DMS79 treated with DMSO at 0.1 percent for 48 hours (cell line): ENCODE results near the gene ABHD17B.
"Not testable (repeated sequence)": the region's sequence is repeated elsewhere in the genome, so short reads cannot be mapped to it uniquely, and the experiment has no call there.

Experiments used
- DNase-seq: peaks from one replicate; lab custom pipeline; 2025; lab: John Stamatoyannopoulos, UW

The ABHD17B gene

DNA sequence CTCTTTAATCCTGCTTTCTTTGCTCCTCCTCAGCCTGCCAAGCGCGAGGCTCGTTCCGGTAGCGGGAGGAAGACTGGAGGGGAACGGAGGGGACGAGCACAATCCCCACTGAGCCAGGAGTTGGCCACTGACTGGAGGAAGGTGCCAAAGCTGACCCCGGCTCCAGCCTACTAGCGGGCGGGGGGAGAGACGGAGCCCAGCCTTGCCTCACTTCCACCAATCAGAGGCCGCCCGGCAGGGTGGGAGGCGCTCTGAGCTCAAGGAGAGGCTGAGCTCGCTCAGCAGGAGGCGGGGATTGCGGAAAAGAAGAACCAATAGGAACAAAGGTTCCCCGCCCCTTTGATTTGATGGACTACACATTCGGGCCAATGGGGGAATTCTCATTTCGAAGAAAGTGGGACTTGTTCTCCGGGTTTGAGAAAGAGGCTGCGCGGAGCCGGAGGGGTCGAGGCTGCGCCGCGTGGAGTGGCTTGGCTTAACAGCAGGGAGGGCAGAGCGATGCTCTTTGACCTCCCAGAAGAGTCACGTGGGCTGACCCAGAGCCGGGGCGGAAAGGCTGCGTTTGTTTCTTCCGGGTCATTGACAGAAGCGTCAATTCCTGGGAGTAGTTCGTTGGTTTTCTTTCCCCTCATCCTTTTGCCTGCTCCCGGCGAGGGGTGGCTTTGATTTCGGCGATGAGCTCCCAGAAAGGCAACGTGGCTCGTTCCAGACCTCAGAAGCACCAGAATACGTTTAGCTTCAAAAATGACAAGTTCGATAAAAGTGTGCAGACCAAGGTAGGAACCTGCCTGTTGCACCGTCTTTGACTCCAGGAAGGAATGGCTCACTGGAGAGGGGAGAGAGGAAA is at the start of gene ABHD17B, which contains the start of gene C9orf85:
ABHD17B (minus strand) TSS at position 133 of the 847 bp plus-strand sequence. CDS start 36,113 bp downstream, outside the sequence.
C9orf85 (plus strand) TSS at position 579 of the 847 bp plus-strand sequence; CDS start at position 675, 96 bp downstream.
- peak; percentile 89 for DNase-seq

DNA sequence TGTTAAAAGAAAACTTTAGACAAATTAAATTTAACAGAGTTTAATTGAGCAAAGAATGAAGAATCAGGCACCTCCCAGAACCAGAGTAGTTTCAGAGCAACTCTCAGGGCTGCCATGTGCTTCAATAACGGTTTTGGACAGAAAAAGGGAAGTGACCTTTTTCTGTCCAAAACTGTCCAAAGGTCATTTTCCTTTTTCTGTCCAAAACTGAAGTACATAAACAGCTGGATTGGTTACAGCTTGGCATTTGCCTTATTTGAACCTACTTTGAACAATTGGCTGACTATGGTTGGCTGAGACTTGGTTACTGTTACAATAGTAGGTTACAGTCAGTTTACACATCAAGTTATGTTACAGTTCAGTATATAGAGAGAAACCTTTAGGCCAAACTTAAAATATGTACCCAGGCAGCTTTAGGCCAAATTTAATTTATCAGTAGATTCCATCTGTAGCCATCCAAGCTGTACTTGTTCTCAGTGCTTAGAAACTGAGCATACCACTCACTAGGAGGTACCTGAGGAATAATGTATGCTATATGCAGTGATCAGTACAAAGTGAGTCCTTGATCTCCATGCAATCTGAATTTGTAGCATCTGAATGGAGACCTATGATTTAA is 44.4 kb upstream of the ABHD17B start:
- no peak for DNase-seq

DNA sequence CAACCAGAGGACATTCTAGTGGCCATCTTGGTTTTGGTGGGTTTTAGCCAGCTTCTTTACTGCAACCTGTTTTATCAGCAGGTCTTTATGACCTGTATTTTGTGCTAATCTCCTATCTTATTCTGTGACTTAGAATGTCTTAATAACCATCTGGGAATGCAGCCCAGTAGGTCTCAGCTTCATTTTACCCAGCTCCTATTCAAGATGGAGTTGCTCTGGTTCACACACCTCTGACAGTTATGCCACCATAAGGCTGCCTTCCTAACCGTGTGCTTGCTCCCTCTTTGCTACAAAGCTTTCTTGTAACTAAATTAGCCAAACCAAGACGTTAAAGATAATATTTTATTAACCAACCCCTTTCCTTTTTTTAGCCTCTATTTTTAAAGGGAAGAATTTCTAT is 43.7 kb upstream of the ABHD17B start:
- DNase-seq, result not testable (repeated sequence)

DNA sequence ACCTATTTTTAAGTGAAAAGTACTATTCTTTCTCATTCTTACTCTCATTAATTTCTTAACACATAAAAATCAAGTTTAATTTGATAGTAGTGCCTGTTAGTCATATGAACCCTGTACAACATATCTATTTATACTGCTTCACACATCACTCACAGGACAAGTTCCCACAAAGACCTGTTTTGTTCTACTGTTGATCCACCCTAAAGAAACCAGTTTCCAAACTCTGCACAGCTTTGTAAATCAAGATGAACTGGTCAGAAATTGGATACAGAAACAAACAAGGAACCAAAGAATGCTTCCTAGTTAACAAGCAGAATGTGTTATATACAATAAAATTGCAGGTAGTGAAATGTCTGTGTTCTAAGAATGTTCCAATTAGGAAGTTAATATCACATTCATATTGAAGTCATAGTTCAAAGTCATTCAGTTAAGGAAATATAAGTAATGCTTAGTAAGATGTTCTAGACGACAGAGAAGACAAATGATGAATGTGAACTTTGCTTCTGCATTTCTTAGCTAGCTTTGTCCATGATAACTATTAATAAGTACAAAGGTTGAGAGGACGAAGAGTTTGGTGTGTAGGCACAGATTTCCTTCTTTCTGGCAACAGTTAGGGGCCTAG is 33.9 kb upstream of the ABHD17B start:
- DNase-seq, result no peak

DNA sequence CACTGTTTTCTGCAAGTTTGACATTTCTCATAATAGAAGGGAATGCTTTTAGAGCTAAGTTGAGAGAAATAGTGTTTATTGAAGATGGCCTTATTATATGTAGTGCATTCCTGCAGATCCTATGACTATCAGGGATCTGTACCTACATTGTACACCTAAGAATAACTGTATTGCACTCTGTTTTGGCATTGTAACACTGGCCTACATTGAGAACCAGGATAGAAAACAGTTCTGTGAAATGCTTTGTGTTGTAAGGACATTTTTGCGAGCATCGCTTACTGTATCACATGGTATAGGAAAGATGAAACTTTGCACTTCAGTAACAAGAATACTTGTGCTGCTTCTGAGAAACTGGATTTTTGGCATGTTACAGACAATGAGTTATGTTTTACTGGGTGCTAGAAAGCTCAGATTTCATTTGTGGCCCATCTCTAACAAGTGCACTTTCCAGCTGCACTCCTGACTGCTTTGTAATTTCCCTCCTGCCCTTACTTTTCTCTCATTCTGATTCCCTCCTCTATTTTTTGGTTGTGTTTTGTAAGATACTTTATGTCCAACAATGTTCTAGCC is 31.1 kb upstream of the ABHD17B start:
- DNase-seq, result no peak

DNA sequence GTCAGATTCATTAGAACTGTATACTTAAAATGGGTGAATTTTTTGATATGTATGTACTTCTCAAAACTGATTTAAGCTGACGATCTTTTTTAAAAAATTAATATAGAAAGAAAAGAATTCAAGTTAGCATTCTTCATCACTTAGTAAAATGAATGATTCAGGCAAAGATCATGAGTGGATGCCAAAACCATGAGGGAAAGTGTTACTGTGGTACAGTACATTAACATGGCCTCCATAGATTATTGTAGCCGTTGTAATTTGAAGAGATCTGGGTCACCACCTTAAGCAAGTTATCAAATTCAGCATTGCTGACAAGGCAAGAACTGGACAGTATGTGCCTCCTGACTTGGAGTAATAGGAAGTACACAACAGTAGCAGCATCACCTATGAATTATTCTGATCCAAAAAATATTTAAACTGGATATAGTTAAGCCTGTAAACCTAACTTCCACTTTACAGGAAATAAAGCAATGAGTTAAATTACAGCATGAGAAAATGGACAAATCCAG is 30.1 kb upstream of the ABHD17B start:
- DNase-seq, result no peak

DNA sequence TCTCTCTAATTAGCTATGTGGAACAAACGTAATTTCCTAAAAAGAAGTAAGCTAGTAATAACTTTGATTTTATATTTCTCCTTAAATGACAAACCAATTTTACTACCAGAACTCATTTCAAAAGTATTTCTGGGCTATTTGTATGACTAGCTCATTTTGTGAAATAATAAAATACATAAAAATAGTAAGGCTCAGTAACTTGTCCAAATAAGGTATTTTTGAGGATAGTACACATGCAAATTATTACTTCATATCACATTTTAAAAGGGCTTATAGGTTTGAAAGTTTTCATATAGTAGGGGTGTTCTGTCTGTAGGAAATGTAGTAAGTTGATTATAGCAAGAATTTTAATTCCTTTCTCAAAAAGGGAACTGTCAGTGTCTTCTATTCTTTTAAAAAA is 26.9 kb upstream of the ABHD17B start:
- no peak for DNase-seq

DNA sequence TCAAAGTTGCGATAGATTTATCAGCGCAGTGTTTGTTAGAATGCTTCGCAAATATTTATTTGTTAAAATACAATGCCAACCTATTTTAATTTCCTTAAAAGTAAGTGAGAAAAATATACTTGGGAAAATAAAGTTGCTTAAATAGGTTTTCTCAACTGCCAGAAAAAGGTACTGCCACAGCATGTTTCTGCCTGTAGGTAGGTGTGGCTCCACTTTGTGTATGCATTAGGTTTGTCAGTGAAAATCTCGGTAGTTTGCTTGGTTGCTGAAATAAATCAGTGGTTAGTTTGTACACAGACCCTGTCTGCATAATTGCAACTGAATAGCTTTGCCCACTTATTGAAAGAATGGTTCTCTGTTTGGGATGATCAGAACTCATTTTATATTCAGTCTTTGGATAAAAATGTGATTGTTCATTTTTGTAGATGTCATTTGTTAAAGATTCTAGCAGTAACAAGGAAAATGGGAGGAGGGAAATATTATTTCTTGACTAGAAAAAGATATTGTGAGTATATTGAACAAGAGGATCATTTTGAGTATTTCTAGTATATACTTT is 26.2 kb upstream of the ABHD17B start:
- no peak for DNase-seq

DNA sequence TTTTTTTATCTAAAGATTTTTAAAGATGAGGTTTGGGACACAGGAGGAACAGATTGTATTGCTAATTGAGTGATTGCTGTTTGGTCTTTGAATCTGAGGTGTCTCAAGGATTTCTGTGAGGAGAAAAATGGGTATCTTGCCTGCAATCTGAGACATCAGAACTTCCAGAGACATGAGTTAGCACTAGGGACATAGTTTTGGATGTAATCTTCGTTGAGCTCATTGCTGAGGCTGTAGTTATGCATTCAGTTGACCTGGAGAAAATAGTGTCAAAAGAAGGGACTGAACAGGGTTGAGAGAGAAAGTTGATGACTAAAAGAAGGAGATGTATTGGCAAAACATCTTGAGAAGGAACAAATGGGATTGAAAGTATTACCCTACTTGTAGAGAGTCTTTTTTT is 25.1 kb upstream of the ABHD17B start:
- DNase-seq, result no peak

DNA sequence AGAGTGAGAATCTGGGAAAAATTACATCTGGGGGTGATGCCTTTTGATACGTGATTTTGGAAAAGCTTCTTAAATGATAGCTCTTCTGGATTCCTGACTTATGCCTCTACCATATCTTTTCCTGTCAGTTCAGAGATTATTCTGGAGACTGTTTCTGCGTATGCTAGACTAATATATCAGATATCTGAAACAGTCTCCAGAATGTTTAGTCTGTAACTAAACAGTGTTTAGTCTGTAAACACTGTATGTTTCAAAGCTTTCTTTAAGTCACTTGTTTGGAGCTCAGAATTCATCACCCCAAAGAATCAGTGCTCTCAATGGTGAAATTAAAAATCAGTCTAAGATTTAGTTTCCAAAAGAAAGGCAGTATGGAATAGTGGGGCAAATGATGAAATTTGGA is 20.2 kb upstream of the ABHD17B start:
- no peak for DNase-seq

DNA sequence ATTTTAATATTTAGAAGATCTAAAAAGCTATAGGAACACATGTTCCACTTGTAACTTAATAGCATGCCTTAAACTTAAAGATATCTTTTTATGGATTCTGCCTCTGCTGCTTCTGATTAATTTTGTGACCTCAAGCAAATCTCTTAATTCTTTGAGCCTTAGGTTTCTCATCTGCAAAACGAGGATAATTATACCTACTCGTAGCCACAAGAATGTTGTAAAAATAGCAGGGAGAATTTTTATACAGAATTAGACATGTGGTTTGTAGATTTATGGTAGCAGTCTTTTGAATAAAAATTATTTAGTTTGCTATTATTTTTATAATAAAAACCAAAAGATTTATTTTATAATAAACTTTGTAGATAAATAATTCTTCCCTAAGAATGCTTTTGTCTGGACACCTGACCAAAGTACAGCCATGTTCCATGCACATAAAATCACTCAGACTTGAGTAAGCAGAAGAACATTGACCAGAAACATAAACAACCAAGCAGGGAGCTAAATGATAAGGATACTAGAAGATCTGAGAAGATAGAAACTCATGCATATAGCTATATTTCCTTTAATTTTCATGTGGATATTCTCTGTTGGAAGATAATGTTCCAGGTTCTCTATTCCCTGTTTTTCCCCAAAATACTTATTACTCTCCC is 18.9 kb upstream of the ABHD17B start:
- no peak for DNase-seq

DNA sequence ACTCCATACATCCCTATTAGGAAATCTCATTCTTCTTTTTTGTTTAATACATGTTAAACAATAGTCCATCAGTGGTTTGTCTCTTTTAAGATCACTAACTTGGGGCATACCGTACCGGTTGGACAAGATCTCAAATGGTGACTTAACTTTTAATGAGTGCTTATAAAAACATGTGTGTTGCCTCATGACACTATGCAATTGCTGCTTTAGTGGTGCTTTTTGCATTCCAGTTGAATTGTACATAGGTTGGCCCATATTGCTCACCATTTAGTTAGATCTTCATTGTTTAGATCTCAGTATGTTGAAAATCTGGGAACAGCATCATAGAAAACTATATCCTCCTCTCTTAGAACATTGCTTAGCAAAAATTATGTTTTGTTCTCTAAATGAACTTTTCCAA is 18.2 kb upstream of the ABHD17B start:
- DNase-seq, result no peak

DNA sequence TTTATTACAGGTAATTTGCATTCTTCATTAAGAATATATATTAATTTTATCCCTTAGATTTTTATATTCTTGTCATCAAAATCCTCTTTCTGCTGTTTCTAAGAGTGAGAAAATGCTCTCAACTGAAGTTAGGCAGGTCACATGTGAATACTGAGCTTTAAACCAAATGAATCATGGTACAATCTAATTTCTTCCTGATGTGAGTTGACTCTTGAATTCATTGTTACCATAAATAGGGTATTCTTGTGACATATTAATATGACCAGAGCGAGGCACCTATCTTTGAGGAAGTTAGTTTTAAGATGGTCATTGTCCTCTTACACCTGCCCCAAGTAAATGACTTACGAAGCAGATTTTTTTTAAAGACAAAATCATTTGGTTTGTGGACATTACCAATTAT is 17.8 kb upstream of the ABHD17B start:
- no peak for DNase-seq

DNA sequence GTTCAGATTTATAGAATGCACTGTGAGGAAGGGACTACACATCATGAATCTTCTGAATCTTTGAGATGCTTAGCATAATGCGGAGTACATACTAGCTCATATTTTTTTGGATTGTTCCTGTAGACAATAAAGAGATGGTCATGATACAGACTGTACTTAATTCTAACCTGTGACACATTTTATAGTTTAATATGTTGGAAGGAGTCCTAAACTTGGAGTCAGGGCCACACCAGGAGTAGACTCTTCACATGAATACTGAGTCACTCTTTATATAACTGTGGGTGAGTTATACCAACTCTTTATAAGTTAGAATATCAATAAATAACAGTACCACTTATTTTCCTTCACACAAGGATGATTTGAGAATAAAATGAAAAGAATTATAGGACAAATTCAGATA is 17.4 kb upstream of the ABHD17B start:
- DNase-seq, result no peak

DNA sequence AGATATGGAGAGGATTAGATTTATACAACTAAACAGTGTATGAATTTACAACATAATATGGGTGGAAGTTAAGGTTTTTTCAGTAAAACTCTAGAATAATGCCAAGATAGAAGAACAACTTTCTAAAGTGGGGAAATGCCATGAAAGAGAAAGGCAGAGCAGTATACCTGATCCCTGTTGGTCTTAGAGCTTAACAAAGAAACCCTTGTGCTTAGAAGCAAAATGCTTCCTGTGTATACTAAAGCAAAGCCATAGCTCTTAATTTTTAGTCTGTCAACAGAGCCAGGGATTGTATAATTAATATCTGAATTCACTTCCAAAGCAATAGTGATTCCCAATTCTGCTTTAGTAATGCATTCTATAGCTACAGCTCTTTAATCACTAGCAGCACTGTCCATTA is 14.8 kb upstream of the ABHD17B start:
- DNase-seq, result no peak

DNA sequence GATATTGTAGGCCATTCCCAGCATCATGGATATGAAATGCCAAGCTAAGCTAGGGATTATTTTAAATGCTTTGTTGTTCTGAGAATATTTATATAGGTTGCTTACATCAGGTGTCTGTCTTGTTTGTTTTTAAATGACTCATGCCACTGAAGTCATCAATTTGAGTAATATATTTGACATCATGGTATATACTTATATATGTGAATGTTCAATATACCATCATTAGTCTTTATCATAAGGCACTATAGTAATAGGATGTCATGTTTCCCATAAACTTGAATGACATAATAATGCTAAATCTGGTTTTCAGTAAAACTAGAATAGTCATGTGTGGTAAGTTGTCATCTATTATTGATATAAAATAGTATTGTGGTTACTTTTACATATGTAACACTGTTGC is 13.6 kb upstream of the ABHD17B start:
- DNase-seq, result no peak

DNA sequence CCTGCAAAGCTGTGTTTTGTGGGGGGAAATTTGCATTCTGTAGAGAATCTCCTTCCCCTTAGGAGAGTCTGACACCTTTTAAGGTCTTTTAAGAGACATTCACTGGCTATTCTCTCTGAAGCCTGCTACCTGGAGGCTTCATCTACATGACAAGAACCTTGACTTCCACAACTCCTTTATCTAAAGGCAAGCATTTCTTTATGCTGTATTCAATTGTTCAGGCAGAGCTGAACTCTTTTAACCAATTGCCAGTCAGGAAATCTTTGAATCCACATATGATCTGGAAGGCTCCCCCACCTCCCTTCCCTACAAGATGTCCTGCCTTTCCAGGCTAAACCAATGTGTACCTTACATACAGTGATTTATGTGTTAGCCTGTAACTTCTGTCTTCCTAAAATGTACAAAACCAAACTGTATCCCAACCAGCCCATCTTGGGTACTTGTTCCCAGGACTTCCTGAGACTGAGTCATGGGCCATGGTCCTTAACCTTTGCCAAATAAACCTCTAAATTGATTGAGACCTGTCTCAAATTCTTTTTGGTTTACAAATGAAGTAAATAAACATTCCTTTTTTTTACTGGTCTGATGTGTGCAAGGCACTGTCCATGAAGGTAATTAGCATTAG is 10.3 kb upstream of the ABHD17B start:
- no peak for DNase-seq

DNA sequence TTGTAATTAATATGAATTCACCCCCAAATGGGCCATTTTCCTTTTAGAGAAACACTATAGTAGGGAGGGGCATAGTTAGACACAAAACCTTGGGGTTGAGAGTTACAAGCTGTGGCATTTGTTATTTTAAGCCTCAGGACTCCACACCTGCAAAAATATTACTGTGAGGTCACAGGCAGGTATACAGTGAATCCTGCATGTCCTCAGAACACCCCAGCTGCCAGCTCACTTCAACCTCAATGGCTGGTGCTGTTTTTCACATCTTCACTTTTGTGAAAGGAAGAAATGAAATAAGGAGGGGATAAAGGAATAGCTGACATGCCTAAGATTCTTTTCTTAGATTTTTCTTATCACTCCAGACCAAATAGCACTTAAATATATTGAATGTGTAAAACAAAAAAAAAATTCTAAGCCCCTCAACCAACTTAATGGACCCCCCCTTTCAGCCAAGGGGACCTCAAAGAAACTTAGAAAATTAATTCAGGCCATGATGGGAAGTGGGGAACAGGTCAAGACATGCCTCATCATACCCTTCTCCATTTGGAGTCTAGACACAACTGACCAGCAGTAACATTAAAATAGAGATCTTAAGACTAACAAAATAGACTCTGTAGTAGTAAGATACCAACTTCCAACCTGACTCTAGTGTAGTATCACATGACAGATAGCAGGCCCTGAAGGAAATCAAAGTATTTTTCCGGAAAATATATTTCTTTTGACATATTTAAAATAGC is 9.6 kb upstream of the ABHD17B start:
- no peak for DNase-seq

DNA sequence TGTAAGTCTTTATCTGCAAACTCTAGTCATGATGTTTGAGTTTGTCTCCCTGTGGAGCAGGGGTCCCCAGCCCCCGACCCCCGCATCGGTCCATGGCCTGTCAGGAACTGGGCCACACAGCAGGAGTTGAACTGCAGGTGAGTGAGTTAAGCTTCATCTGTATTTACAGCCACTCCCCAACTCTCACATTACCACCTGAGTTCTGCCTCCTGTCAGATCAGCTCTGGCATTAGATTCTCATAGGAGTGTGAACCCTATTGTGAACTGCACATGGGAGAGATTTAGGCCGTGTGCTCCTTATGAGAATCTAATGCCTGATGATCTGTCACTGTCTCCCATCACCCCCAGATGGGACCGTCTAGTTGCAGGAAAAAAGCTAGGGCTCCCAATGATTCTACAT is 7.4 kb upstream of the ABHD17B start:
- DNase-seq, result no peak

DNA sequence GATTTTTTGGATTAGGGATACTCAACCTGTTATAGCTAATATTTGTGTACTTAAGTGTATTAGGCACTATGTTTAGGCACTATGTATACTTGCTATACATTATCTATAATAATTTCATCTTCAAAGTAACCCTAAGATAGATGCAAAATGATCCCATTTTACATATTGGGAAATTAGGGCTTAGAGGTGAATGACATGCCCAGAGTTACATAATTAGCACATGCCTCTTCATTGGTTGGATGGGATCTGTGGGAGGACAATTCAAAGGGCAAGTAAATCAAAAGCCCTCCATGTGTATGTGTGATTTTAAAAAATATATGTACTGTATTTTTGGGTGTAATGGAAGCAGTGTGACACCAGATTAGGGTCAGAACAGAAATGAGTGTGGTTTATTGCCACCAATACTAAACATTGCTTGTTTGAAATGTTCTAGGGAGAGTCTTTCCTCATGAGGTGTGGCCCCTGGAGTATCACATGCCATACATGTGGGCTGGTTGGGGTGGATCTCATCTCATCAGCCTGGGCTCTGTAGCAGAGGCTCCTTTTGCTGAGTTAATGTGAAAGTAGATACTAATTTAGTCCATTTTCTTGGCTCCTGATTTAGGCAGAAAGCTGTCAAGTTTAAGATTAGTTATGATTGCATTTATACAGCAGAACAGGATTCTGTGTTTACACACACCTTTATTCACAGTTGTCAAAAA is 6.0 kb upstream of the ABHD17B start:
- DNase-seq, result no peak
